Stomach (tissue), 9 donors: ENCODE measurements around the gene TCP11. TPM values are rescaled to one million over a fixed set of nuclear protein-coding genes. Genes with fewer than 3 reads are reported as not detected.

Source experiments
- DNase-seq, 2 donors: peaks; one replicate each; pipeline versions ENCODE4 v3.0.0 to v3.0.0-alpha.2; 2013 to 2019
- H3K27ac ChIP-seq, 5 donors: fragments of 200-600 bp in 4 of 5; sonication (generic) in 4 of 5; one replicate each; pipeline ENCODE4 v1.5.1; 2013 to 2019; ENCODE audit warnings: mild to moderate bottlenecking in 1 of 5, moderate library complexity in 1 of 5
- H3K27me3 ChIP-seq, 3 donors: fragments of 200-600 bp; sonication (generic); one replicate each; pipeline ENCODE4 v1.5.1; 2017 to 2019; ENCODE audit warnings: mixed run types in 1 of 3
- H3K36me3 ChIP-seq, 4 donors: fragments of 200-600 bp; sonication (generic); 1 replicate in 3 of 4; 2 replicates in 1 of 4; pipeline ENCODE4 v1.5.1; 2016 to 2019
- H3K4me1 ChIP-seq, 4 donors: fragments of 200-600 bp; sonication (generic); one replicate each; pipeline ENCODE4 v1.5.1; 2016 to 2019
- H3K4me3 ChIP-seq, 4 donors: fragments of 200-600 bp; sonication (generic) in 3 of 4; one replicate each; pipeline ENCODE4 v1.5.1; 2016 to 2019; ENCODE audit warnings: mild to moderate bottlenecking in 1 of 4
- H3K9me3 ChIP-seq, 4 donors: fragments of 200-600 bp; sonication (generic); one replicate each; pipeline ENCODE4 v1.5.1; 2016 to 2019
- EP300 ChIP-seq: sonication (generic); formaldehyde crosslinking; IDR thresholded peaks from one replicate; pipeline ENCODE4 v1.6.1; 2017; ENCODE audit warnings: antibody characterized with exemption
- POLR2A ChIP-seq, 4 donors: fragments of 450-650 bp; IDR thresholded peaks; one replicate each; pipeline ENCODE4 v1.6.1; 2016; ENCODE audit warnings: antibody characterized with exemption in 4 of 4, control low read depth in 2 of 4, mild to moderate bottlenecking in 1 of 4, moderate library complexity in 1 of 4
- POLR2AphosphoS5 ChIP-seq, 3 donors: sonication (generic); formaldehyde crosslinking; IDR thresholded peaks; one replicate each; pipeline ENCODE4 v1.6.1; 2016; ENCODE audit warnings: antibody characterized with exemption in 3 of 3
- WGBS, 5 donors: extraction: QIAGEN DNeasy Blood & Tissue Kit in 3 of 5; methylation state at CpG; one replicate each; pipeline versions ENCODE4 v1.1.5 to v1.1.7; 2013 to 2018; 5-methylcytosine and 5-hydroxymethylcytosine counted together
- intact Hi-C: fragments of 100-400 bp; cut with DNase I; formaldehyde crosslinking; loops from one replicate; pipeline ENCODE4 v1.15.1; 2023; ENCODE audit warnings: low total_unique reads
- polyA plus RNA-seq, 3 donors: library from polyadenylated mRNA; stranded (reverse); fragments of 200-250 nt; gene quantifications; one replicate each; pipeline ENCODE4 v1.2.3, GENCODE V29; 2013
- total RNA-seq, 5 donors: library from RNA; depleted of rRNA; stranded (reverse); fragments of >200 nt; gene quantifications; one replicate each; pipeline versions ENCODE4 v1.1.0 to v1.2.3, GENCODE V29; 2014 to 2016
- TF ChIP-seq, protein P1 (sequence below), 7 experiments: fragments of 450-650 bp in 4 of 7; fragments of 200-600 bp in 3 of 7; sonication (generic) in 3 of 7; IDR thresholded peaks; one replicate each; pipeline ENCODE4 v1.5.1; 2016 to 2019; ENCODE audit warnings: antibody characterized with exemption in 7 of 7, control low read depth in 2 of 7, mild to moderate bottlenecking in 1 of 7
- donor health status: healthy with polysubstance abuse.
- donor health status: Bipolar disorder and iron deficiency.
- donor health status: healthy.

TCP11 gene
- total and polyA plus RNA-seq, 8 donors: 0.25 to 0.73 TPM; not detected in 6

GRCh38 chr6:35089216-35089934 lies 51.8 kb downstream of the TCP11 start:
- TF ChIP-seq POLR2AphosphoS5 (IDR thresholded peaks at IDR 0.05): no peak
- TF ChIP-seq POLR2A (IDR thresholded peaks at IDR 0.05): no peak
- TF ChIP-seq EP300: no peak
- TF ChIP-seq, protein P1, sequence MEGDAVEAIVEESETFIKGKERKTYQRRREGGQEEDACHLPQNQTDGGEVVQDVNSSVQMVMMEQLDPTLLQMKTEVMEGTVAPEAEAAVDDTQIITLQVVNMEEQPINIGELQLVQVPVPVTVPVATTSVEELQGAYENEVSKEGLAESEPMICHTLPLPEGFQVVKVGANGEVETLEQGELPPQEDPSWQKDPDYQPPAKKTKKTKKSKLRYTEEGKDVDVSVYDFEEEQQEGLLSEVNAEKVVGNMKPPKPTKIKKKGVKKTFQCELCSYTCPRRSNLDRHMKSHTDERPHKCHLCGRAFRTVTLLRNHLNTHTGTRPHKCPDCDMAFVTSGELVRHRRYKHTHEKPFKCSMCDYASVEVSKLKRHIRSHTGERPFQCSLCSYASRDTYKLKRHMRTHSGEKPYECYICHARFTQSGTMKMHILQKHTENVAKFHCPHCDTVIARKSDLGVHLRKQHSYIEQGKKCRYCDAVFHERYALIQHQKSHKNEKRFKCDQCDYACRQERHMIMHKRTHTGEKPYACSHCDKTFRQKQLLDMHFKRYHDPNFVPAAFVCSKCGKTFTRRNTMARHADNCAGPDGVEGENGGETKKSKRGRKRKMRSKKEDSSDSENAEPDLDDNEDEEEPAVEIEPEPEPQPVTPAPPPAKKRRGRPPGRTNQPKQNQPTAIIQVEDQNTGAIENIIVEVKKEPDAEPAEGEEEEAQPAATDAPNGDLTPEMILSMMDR (IDR thresholded peaks at IDR 0.05): no peak
- H3K4me1 ChIP-seq: peaks cover 0 to 70% (median 46%) of the 10 kb centered on the region in 4 donors
- no peak overlapping the region for H3K4me3 ChIP-seq
- H3K27me3 ChIP-seq: no peaks in the 10 kb centered on the region
- no peaks in the 10 kb centered on the region for H3K9me3 ChIP-seq
- peaks cover 39 to 72% (median 65%) of the 10 kb centered on the region in 4 donors for H3K36me3 ChIP-seq
- intact Hi-C loops: no loop called here
- whole genome bisulfite sequencing, 5 donors: 91 to 96% (median 95%) methylated on average over 18 to 19 of the region's 19 CpGs
- peak overlapping the region in 3 of 5 donors; percentile 59 to 80 (median 70) for H3K27ac ChIP-seq
- peak in 1 of 2 donors; percentile 22 for DNase-seq

GRCh38 chr6:35088281-35089215 lies 52.6 kb downstream of the TCP11 start:
- WGBS, 5 donors: 74 to 84% (median 80%) methylated on average over 19 to 24 of the region's 24 CpGs
- no peak for DNase-seq
- Histone ChIP-seq H3K36me3 (peaks cover 47 to 80% (median 73%) of the 10 kb centered on the region in 4 donors), H3K4me3 (no peak overlapping the region), H3K27ac (peak overlapping the region in 3 of 5 donors; percentile 59 to 80 (median 70)), H3K27me3 (no peaks in the 10 kb centered on the region), H3K4me1 (peaks cover 0 to 64% (median 41%) of the 10 kb centered on the region in 4 donors), H3K9me3 (no peaks in the 10 kb centered on the region)
- intact Hi-C loops: no loop called here
- TF ChIP-seq, protein P1 (IDR thresholded peaks at IDR 0.05): no peak
- no peak for TF ChIP-seq POLR2A (IDR thresholded peaks at IDR 0.05)
- no peak for TF ChIP-seq POLR2AphosphoS5 (IDR thresholded peaks at IDR 0.05)
- no peak for TF ChIP-seq EP300

GRCh38 chr6:35087361-35088280 lies 53.5 kb downstream of the TCP11 start:
- intact Hi-C loops: no loop called here
- Histone ChIP-seq H3K9me3 (no peaks in the 10 kb centered on the region), H3K27ac (peak overlapping the region in 2 of 5 donors; percentile 70 to 80), H3K4me1 (peaks cover 0 to 55% (median 35%) of the 10 kb centered on the region in 4 donors), H3K27me3 (no peaks in the 10 kb centered on the region), H3K36me3 (peaks cover 56 to 89% (median 82%) of the 10 kb centered on the region in 4 donors), H3K4me3 (no peak overlapping the region)
- 81 to 92% (median 89%) methylated on average over 11 to 22 of the region's 22 CpGs for WGBS, 5 donors
- no peak for DNase-seq
- TF ChIP-seq POLR2A (IDR thresholded peaks at IDR 0.05) (no peak), EP300 (no peak), POLR2AphosphoS5 (IDR thresholded peaks at IDR 0.05) (no peak)
- TF ChIP-seq, protein P1 (IDR thresholded peaks at IDR 0.05): no peak
